GM19351 (cell line): ENCODE data around the gene CRADD.
"Not testable (repeated sequence)": the region's sequence is repeated elsewhere in the genome, so short reads cannot be mapped to it uniquely, and the experiment has no call there.

Experiments
- ATAC-seq: cut with Tn5 transposase; IDR thresholded peaks from one replicate; pipeline ENCODE4 v1.9.1; 2021; ENCODE audit warnings: mild to moderate bottlenecking, moderate library complexity; ENCODE audit not compliant: unreplicated experiment

CRADD gene

DNA sequence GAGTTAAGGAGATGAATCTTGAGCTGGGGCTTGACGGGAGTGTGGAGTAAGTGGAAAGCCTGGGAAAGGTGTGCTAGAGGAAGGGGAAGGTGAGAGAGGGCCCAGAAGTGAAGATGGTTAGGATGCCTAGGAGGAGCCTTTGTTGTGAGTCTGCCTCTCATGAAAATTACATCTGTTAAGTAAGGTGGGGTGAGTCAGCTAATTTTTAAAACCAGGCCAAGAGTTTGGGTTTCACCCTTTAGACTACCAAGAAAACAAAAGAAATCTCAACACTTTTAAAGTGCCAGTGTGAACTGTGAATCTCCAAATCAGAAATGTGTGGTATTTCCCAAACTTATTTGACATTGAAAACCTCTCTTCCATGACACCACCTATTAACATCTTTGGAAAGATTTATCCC lies 185.2 kb downstream of the CRADD start:
- ATAC-seq: no peak

DNA sequence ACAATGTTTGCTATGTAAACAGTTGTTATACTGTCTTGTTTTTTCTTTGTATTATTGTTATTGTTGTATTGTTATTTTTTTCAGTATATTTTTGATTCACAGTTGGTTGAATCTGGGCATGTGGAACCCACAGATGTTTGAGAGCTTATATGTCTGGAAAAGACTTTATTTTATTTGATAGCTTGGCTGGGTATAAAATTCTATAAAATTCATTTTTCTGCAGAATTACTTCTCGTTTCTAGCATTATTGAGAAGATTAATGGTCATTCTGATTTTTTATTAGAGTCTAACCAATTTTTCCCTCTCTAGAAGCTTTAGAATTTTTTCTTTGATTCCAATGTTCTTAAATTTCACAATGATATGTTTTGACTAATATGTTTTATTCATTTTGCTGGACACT lies 188.6 kb downstream of the CRADD start:
- ATAC-seq: no peak

DNA sequence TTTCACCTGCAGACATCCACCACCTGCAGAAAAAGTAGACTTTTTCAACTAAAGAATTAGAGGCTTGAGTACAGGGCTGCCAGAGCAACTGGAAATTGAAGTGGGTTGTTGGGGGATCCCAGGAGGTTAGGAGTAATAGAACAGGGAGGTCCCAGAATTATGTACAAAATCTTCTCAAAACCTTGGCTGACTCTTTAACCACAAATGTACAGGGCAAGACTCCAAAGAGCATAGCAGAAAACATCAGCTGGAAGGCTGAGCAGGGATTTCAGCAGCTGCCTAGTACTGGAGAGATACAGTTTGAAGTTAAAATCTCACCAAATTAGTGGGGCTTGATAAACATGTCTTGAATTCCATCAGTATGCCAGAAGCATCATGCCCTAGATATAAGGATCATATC lies 191.6 kb downstream of the CRADD start:
- no peak for ATAC-seq

DNA sequence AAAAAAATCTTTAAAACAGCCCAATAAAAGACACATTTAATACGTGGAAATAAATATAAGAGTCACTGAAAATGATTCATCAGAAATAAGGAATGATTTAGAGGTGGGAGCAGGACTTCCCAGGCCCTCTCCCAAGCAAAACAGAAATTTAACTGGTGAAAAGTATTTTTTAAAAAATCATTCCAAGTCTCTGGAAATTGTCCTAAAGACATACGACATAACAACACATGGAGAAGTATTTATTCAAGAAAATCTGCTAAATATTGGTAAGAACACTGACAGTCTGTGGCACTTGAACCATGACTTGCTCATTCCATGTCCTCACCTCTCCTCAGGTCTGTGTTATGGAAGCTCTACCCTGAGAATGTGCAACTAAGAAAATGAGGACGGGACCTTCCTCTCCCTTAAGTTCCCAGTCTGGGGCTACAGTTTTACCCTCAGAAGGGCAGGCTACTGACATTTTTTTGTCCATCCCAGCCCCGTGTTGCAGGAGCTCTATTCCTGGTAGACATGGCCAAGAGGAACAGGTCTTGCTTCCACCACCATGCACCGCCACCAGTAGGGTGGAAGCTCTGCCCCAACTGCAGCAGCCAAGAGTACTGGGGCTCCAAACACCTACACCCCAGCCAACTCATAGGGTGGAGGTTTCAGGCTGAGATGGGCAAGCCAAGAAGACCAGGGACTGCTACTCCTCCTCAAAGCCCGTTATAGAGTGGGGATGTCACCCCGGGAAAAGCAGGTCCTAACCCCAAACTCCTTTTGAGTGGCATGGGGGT lies 193.0 kb downstream of the CRADD start:
- ATAC-seq: no peak

DNA sequence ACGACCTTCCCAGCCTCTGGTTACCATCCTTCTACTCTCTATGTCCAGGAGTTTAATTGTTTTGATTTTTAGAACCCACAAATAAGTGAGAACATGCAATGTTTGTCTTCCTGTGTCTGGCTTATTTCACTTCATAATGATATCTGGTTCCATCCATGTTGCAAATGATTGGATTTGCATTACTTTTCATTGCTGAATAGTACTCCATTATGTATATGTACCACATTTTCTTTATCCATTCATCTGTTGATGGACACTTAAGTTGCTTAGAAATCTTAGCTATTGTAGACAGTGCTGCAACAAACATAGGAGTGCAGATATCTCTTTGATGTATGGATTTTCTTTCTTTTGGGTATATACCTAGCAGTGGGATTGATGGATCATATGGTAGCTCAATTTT lies 194.4 kb downstream of the CRADD start:
- not testable (repeated sequence) for ATAC-seq

DNA sequence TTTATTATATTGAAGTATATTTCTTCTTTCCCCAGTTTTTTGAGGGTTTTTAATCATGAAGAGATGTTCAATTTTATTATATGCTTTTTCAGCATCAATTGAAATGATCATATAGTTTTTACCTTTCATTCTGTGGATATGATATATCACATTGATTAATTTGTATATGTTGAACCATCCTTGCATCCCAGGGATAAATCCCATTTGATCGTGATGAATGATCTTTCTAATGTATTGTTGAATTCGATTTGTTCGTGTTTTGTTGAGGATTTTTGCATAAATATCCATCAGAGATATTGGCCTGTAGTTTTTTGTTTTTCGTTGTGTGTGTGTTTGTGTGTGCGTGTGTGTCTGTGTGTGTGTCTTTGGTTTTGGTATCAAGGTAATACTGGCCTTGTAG lies 196.4 kb downstream of the CRADD start:
- ATAC-seq: no peak

DNA sequence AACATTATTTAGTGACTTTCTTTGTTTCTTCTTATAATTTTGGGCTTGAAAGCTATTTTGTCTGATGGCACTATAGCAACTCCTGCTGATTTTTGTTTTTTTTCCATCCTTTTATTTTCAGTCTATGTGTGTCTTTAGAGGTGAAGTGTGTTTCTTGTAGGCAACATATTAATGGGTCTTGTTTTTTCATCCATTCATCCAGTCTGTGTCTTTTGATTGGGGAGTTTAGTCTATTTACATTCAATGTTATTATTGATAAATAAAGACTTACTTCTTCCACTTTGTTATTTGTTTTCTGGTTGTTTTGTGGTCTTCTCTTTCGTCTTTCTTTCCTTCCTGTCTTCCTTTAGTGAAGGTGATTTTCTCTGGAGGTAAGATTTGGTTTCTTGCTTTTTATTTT lies 198.0 kb downstream of the CRADD start:
- ATAC-seq: no peak

DNA sequence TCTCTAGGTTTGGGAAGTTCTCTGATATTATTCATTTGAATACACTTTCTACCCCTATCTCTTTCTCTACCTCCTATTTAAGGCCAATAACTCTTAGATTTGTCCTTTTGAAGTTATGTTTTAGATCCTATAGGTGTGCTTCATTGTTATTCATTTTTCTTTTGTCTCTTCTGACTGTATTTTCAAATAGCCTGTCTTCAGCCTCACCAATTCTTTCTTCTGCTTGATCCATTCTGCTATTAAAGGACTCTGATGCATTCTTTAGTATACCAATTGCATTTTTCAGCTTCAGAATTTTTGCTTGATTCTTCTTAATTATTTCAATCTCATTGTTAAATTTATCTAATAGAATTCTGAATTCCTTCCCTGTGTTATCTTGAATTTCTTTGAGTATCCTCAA lies 199.2 kb downstream of the CRADD start:
- ATAC-seq: no peak

DNA sequence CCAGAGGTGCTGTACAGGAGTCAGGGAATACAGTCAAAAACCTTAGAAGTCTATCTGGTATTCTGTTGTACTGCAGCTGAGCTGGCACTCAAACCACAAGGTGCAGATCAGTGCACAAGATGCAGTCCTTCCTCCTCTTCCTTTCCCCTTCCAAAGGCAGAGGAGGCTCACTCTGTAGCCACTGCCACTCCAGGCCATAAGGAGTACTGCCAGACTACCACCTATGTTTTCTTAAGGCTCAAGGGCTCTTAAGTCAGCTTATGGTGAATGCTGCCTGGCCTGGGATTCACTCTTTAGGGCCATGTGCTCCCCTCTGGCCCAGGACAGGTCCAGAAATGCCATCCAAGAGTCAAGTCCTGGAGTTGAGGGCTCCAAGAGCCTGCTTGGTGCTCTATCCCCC lies 200.3 kb downstream of the CRADD start:
- ATAC-seq: no peak

DNA sequence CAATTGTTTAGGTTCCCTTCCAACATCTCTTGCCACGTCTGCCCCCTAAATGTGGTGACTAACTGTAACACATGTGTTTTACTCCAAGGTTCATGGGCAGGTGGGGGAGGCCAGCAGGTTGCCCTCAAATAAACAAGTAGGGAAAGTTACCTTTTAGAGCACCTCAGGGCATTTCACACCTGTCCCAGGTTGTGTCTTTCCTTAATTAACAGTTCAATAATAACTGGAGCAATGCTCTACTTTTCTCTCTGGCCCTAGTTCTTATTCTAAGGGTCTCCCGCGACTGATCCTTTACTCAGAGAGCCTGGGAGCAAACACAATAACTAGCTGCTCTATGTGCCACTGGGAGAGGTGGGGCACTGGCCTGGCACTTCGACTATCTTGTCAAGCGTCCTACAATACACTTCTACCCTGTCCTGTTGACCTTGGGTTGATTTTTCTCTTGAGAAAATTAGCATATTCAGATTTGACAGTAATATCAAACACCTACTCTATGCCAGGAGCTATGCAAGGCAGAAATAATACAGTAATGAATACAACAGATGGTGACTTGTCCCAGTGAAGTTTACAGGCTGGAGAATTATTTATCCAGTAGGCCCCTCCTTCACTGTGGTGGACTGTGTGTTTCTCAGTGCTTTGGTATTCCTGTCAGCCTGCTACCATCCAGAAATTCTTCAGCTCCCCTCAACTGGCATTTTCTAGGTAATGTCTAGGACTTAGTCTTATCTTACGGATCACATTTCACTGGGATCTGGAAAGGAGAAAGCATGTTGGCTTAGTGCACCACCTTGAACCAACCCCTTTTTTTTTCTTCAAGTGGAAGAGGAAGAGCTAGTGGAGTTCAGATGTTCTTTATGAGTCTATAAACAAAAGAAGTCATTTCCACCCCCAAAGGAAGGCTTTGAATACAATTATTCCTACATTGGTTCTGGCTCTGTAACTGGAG lies 202.6 kb downstream of the CRADD start:
- no peak for ATAC-seq

DNA sequence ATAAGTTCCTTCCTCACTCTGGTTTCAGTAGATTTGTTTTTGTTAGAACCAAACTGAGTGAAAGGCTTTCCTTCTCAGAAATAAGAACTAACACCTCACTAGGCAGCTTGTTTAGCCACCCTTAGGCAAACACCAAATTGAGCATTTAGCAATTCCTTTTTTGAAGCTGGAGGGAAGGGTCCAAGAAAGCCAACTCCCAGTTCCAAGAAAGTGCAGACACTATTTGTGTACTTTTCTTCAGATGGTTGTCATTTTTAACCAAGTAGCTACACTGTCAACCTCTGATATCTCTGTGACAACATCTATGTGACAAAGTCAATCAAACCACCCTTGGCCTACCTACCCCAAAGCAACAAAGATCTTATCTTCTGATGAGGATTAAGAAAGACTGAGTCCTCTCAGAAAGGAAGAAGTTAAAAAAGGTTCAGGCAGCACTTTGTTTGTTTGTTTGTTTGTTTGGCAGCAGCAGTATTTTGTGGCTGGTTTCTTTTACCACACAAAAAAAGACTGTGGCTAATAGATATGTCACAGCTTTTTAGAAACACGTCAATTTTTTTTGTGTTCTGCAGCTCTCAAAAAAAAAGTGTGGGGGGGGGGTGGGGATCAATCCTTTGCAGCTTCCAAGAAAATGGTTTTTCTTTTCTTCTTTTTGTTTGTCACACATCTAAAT lies 203.8 kb downstream of the CRADD start:
- no peak for ATAC-seq

DNA sequence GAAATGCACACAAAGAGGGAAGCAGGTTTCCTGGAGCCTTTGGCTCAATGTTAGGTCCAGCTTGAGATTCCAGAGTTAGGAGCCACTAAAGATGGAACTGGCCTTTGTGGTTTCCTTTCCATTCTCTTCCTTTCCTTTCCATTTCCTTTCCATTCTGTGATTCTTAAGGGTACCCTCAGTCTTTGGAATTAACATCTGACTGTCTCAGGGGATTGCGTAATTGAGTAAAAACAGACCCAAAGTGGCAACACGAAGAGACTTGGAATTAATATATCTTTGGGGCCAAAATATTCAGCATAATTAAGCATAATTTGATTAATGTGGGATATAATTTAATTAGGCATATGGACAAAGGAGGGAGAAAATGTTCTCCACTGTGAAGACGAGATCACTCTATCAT lies 205.6 kb downstream of the CRADD start:
- ATAC-seq: no peak

DNA sequence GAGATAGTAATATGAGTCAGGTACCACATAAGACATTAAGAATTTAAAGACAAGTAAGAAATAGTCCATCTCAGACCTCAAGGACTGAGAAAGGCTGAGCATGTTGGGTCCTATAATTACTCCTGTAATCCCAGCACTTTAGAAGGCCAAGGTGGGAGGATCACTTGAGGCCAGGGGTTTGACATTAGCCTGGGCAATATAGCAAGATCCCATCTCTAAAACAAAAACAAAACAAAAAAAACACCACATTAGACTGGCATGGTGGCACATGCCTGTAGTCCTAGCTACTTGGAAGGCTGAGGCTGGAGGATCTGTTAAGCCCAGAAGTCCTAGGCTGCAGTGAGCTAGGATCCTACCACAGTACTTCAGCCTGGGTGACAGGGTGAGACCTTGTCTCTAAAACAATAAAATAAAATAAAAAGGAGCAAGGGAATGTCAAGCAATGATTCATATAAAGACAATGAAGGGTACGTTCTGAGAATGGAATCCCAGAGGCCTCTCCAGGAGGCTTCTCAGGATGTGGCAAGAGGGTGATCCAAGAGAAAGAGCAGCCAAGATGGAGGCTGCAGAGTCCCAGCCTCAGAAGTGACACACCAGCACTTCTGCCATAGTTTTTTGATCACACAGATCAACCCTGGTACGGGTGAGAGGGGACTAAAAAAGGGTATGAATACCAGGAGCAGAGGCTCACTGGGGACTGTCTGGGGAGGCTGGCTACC lies 206.4 kb downstream of the CRADD start:
- ATAC-seq: no peak

DNA sequence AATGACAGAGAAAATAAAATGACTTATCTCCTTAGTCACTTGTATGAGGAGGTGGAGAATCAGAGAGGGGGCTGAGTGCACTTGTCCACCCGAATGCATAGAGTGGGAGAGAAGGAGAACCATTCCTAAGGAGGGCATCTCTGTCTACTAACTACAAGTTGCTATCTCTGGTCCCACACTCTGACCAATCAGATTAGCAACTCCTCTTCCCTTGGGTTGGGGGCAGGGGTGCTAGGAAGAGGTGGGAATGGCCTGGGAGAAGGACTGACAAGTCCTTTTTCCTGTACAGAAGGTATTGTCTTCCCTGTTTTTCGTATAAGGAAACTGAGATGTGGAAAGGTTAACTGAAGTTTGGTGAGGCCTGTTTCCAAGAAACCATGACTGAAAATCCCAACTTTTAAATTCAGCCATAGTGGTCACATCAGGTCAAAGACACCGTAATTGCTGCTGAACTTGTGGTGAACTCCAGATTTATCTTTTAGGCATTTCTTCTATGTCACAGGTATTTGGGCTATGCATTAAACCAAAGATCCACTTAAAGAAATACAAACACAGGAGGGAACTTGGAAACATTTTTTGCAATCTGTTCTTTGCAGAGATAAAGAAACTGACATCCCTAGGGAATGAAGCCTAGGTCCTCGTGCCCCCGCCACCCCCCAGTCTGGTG lies 207.8 kb downstream of the CRADD start:
- ATAC-seq: no peak

DNA sequence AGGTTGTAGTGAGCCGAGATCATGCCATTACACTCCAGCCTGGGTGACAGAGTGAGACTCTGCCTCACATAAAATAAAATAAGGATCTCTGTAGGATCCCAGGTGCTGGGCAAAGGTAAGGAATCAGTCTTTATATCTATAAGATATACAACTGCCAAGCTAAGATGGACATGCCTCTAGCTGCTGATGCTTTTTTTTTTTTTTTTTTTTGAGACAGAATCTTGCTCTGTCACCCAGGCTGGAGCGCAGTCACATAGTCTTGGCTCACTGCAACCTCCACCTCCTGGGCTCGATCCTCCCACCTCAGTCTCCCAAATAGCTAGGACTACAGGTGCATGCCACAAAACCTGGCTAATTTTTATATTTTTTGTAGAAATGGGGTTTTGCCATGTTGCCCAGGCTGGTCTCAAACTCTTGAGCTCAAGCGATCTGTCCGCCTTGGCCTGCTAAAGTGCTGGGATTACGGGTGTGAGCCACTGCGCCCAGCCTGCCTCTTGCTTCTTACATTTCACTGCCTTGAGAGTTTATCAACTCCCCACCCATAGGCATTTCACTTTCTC lies 208.9 kb downstream of the CRADD start:
- not testable (repeated sequence) for ATAC-seq

DNA sequence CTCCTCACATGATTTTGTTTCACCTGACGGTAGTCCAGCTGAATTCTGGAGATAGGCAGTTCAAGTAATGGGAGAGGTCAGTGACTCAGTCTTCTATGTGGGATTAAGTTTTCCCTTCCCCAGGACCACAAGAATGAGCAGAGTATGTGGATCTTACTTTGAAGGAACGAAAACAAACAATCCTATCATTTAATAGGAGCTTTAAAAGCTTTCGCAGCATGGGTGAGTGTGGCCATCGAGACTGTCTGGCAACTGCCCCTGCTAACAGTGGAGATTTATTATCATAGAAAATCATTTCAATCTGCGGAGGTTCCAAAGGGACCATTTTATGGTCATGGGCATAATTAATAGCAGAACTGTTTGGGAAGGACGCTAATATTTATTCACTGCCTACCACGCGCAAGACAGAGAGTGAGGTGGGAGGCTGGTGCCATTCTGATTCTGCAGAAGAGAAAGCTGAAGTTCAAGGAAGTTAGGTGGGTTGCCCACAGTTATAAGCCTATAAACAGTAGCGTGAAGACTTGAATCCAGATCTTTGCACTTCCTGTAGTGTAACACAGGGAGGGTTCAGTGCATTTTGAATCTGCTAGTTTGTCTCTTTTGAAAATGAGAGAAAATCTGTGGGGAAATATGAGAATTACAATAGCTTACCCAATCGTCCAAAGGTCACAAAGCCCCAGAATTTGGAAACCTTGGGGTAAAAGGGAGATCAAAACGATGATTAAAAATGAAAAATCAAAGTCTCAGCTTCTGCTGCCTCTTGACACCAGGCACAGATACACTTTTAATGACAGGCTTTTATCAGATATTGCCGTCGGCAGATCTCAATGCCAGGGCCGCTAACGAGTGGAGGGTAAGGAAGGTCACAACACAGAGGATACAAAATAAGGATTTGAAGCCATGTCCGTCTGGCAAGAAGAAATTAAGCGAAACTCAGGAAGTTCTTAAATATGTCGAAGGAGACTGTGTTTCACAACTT lies 209.6 kb downstream of the CRADD start:
- ATAC-seq: no peak

DNA sequence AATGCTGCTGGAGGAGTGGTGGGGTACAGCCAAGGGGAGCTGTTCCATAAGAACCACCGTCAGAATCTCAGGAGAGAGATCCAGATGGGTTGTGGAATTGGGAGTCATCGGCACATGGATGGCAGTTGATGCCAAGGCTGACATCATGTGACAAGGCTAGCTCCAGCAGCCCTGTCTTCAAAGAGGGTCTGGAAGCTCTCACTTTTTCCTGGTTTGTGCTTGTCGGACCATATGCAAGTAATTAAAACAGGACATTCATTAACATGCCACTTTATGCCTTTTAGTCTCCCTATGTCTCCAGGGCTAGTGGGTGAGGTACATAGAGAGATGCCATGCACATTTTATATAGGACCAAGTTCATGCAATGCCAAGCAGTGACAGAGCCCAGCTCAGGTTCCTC lies 211.8 kb downstream of the CRADD start:
- ATAC-seq: no peak

DNA sequence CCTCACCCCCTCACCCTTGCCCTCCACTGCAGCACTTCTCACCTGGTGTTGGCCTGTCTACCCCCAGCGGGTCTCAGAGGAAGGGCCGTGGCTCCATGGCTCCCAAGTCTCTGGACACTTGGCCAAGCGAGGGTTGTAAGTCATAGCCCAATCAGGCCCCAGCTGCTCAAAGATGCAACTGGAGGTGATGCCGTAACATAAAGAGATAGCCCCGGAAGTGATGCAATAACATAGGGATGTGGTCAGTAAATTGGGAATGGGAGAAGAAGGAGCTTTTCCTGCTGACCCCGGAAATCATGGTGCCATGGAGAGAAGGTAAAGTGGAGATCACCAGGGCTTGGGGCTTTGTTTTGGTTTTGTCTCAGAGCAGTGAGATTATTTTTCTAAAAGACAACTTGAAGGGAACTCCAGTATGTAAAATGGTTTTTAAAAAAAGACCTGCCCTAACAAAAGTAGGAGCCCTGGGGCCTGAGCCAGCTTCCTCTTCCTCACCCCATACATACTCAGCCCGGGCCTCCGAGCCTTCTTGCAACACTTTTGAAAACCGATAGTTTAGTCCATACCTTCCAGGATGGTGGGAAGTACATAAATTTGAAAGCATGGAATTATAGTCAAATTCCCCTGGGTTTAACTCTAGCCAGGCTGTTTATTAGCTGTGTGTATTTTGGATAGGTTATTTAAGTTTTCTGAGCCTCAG lies 212.5 kb downstream of the CRADD start:
- ATAC-seq: no peak
